ENCODE results near the gene HEATR3.

The HEATR3 gene, protein sequence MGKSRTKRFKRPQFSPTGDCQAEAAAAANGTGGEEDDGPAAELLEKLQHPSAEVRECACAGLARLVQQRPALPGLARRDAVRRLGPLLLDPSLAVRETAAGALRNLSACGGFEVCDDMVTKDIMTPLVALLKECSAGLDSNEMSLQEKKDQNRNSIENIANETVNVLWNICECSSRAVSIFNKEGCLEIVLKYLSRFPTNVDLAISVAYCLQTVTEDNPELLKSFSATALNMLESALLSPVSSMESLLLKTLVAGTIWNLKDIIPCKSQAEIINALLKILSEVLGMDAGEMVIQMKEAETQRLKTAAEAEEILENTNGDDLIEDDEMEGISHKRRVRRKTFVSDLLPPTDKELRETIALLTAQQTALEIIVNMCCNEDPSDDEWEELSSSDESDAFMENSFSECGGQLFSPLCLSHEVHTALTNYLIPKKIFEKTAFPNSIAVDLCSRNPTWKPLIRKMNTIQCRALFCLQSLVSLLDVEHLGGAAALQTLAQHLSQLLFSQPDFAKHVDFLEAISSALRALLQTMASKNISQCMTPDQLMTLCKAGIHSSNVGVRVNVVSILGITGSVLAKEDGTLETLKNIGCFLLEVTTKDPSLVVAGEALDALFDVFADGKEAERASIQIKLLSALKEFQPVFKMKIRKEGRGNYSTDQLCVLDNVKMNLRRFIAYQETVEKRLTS

DNA sequence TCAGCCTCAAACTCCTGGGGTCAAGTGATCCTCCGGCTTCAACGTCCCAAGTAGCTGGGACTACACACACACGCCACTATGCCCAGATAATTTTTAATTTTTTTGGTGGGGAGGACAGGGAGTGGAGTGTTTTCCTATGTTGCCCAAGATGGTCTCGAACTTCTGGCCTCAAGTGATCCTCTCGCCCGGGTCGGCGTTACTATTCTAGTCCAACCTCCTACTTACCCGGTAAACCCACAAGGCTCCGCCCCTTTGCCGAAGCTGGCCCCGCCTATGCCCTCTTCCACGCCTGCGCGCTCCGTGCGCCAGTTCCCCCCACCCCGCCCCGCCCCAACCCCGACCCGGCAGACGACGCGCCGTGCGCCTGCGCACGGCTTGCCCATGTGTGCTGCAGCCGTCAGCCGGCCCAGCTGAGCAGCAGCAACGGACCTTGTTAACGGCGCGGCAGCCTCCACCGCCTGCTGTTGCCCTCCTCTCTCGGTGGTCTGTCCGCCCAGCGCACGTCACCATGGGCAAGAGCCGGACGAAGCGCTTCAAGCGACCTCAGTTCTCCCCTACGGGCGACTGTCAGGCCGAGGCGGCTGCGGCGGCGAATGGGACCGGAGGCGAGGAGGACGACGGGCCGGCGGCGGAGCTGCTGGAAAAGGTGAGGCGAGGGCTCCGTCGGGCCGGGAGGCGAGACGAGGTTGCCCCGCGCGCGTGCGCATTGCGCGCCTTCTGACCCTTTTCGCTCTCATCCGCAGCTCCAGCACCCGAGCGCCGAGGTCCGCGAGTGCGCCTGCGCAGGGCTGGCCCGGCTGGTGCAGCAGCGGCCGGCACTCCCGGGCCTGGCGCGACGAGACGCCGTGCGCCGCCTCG is at the start of gene HEATR3:
TSS of gene HEATR3 (plus strand) at position 347 of the 858 bp plus-strand sequence. CDS start at position 509, 162 bp downstream.
- peak within 1 kb of the TSS; percentile 88 for H3K4me3 ChIP-seq (ENCODE audit: low read length)
- DNase-seq (ENCODE audit: low read depth), result peak; percentile 95
- TF ChIP-seq, protein P1, sequence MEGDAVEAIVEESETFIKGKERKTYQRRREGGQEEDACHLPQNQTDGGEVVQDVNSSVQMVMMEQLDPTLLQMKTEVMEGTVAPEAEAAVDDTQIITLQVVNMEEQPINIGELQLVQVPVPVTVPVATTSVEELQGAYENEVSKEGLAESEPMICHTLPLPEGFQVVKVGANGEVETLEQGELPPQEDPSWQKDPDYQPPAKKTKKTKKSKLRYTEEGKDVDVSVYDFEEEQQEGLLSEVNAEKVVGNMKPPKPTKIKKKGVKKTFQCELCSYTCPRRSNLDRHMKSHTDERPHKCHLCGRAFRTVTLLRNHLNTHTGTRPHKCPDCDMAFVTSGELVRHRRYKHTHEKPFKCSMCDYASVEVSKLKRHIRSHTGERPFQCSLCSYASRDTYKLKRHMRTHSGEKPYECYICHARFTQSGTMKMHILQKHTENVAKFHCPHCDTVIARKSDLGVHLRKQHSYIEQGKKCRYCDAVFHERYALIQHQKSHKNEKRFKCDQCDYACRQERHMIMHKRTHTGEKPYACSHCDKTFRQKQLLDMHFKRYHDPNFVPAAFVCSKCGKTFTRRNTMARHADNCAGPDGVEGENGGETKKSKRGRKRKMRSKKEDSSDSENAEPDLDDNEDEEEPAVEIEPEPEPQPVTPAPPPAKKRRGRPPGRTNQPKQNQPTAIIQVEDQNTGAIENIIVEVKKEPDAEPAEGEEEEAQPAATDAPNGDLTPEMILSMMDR (IDR thresholded peaks at IDR 0.05; ENCODE audit: insufficient read depth, low read depth, low read length, missing control alignments), result no peak

DNA sequence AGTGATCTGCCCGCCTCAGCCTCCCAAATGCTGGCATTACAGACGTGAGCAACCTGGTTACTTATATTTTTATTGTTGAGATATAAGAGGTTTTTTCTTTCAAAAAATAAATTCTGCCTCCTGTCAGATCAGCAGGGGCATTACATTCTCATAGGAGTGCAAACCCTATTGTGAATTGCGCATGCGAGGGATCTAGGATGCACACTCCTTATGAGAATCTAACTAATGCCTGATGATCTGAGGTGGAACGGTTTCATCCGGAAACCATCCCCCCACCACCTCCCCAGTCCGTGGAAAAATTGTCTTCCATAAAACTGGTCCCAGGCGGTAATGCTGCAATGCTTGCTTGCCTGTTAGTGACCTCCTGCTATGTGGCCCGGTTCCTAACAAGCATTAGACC is 48.2 kb upstream of the HEATR3 start:
- H3K4me3 ChIP-seq (ENCODE audit: low read length), result no peak overlapping the region
- TF ChIP-seq, protein P1 (IDR thresholded peaks at IDR 0.05; ENCODE audit: insufficient read depth, low read depth, low read length, missing control alignments), result no peak
- DNase-seq (ENCODE audit: low read depth), result no peak

DNA sequence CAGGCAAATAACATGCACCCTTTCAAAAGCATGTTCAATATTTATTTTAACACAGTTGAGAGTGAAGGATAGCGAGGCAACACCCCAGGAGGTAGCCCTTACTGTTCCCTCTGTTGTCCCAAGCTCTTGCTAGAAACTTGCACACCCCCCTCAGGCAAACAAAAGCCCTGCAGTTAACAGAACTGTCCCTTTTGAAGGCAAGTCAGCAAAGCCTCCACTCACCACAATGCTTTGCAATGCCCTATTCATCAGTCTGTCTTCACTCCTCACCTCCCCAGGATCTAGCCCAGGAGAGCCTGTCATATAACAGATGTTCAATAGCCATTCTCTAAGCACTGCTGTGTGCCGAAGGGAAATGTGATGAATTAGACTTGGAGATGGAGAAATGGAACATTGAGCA is 44.2 kb upstream of the HEATR3 start:
- TF ChIP-seq, protein P1 (IDR thresholded peaks at IDR 0.05; ENCODE audit: insufficient read depth, low read depth, low read length, missing control alignments), result no peak
- peak; percentile 20 for DNase-seq (ENCODE audit: low read depth)
- H3K4me3 ChIP-seq (ENCODE audit: low read length), result no peak overlapping the region

DNA sequence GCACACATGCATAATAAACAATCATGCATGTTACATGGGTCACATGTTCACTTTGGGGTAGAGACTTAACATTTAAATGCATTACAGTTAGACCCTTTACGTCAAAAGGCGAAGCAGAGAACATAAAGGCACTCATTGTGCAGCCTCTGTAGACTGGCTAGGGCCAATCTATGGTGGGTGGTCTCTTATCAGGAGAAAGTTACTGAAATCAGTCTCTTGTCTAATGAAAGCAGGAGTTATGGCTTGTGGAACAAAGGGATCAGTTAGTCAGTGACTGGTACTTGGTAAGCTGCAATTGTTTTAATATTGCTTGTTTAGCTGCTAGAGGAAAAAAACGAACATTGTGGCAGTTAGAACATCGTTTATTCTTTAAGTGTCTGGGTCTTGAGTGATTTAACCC is 42.1 kb upstream of the HEATR3 start:
- TF ChIP-seq, protein P1 (IDR thresholded peaks at IDR 0.05; ENCODE audit: insufficient read depth, low read depth, low read length, missing control alignments), result no peak
- no peak overlapping the region for H3K4me3 ChIP-seq (ENCODE audit: low read length)
- DNase-seq (ENCODE audit: low read depth), result no peak

DNA sequence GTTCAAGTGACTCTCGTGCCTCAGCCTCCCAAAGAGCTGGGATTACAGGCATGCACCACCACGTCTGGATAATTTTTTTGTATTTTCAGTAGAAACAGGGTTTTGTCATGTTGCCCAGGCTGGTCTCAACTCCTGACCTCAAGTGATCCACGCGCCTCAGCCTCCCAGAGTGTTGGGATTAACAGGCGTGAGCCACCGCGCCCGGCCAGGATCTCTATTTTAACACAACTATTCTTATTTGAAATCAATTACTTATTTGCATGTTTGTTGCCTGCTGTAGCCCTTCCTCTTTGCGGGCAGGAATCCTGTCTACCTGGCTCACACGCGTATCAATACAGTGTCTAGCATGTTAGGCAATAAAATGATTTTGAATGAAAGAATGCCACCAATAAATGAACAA is 41.6 kb upstream of the HEATR3 start:
- DNase-seq (ENCODE audit: low read depth), result no peak
- TF ChIP-seq, protein P1 (IDR thresholded peaks at IDR 0.05; ENCODE audit: insufficient read depth, low read depth, low read length, missing control alignments), result no peak
- no peak overlapping the region for H3K4me3 ChIP-seq (ENCODE audit: low read length)

DNA sequence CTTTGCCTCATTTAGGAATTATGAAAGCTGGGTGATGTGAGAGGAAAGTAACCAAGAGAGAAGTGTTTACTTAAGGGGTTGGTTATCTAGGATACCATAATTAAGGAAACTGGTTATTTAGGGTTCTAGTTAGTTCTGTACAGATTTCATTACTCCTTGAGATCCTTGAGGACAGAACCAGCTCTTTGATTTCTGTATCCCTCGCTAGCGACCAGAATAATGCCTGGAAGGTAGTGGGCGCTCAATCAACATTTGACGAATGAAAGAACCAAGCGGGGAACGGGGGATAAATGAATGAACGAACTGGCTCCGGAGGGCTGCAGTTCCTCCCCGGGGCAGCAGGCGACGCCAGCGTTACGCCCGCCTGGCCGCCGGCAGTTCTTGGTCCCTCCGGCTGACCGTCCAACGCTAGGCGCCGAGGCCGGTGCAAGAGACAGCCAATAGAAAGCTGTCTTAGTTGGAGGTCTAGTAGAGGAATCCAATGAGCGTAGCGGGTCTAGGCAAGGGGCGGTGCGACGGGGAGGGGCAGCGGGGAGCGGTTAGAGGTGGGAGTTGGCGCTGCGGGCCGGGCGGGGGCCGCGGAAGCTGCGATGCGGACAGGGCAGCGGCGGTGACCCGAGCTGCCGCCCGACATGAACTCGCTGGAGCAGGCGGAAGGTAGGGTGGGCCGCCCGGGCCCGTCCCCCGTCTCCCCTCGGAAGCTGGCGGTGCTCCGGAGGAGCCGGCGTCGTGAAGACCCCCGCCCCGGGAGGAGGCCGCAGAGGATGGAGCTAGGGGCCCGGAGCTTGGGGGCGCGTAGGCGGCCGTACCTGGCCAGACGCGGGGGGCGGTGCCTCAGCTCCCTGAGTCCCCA is 40.9 kb upstream of the HEATR3 start, which contains the start of gene CNEP1R1:
TSS of gene CNEP1R1 (plus strand) at position 542 of the 853 bp plus-strand sequence. CDS start at position 633, 91 bp downstream.
- TF ChIP-seq, protein P1 (IDR thresholded peaks at IDR 0.05; ENCODE audit: insufficient read depth, low read depth, low read length, missing control alignments), result peak; percentile 100
- peak within 1 kb of the TSS; percentile 91 for H3K4me3 ChIP-seq (ENCODE audit: low read length)
- DNase-seq (ENCODE audit: low read depth), result peak; percentile 97

Measured in epithelial cell of esophagus (primary cell).